Activated B cell treated with CpG ODN at 0.5 μM for 24 hours (primary cell): Measurements from ENCODE around the gene ABAT. TPM values are rescaled to one million over a fixed set of nuclear protein-coding genes. Genes with fewer than 3 reads are reported as not detected.

Source experiments
- ATAC-seq: fragments of 200-7000 bp; cut with Tn5 transposase; one replicate; pipeline ENCODE4 v1.10.0; 2021; ENCODE audit warnings: low read depth, mild to moderate bottlenecking, moderate library complexity
- CTCF ChIA-PET: fragments of 350-600 bp; sonication (Branson Sonifier 250); formaldehyde crosslinking; loops from one replicate; lab custom pipeline; 2021; ENCODE audit warnings: antibody characterized with exemption; lab: Charles Lee
- POLR2A ChIA-PET: fragments of 350-600 bp; sonication (Branson Sonifier 250); formaldehyde crosslinking; loops from one replicate; lab custom pipeline; 2021; ENCODE audit warnings: antibody characterized with exemption; lab: Charles Lee
- DNase-seq: peaks from one replicate; pipeline ENCODE4 v3.0.0; 2022
- H3K27ac Mint-ChIP-seq: one replicate; pipeline ENCODE4 v1.8.0; 2020; ENCODE audit warnings: mixed read lengths
- H3K27me3 Mint-ChIP-seq: one replicate; pipeline ENCODE4 v1.8.0; 2021; ENCODE audit warnings: mixed read lengths
- H3K36me3 Mint-ChIP-seq: one replicate; pipeline ENCODE4 v1.8.0; 2021; ENCODE audit warnings: low read depth, mixed read lengths
- H3K4me1 Mint-ChIP-seq: one replicate; pipeline ENCODE4 v1.8.0; 2021; ENCODE audit warnings: mixed read lengths
- H3K4me3 Mint-ChIP-seq: one replicate; pipeline ENCODE4 v1.8.0; 2020; ENCODE audit warnings: mild to moderate bottlenecking, mixed read lengths
- H3K9me3 Mint-ChIP-seq: one replicate; pipeline ENCODE4 v1.8.0; 2020; ENCODE audit warnings: mixed read lengths
- intact Hi-C: fragments of 100-400 bp; cut with micrococcal nuclease; formaldehyde crosslinking; loops from one replicate; pipeline ENCODE4 v1.15.1; 2024
- total RNA-seq: library from RNA; stranded (reverse); gene quantifications from 2 replicates; pipeline ENCODE4 v1.2.3, GENCODE V29; 2022
- TF ChIP-seq, protein P1 (sequence below): fragments of 200-600 bp; IDR thresholded peaks from one replicate; pipeline ENCODE4 v1.8.0; 2022; ENCODE audit warnings: antibody characterized with exemption, mild to moderate bottlenecking

The ABAT gene
- total RNA-seq, 1 donor from 2014 or later, result 13.2 TPM

DNA sequence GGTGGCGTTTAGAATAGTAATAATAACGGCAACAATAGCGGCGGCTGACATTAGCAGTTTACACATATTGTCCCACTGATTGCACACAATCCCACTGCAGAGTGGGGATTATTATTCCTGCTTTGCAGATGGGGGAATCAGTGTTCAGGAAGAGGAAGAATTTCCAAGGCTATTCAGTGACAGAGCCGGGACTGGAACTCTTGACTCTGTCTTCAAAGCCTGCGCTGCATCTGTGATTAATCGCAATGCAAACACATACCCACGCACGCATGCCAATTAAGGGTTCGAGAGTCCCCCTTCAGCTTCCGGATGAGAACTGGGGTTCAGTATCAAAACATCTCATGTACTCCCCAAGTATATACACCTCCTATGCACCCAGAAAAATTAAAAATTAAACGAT lies 93.9 kb downstream of the ABAT start:
- H3K9me3 Mint-ChIP-seq, result no peaks in the 10 kb centered on the region
- intact Hi-C loops, result no loop called here
- POLR2A ChIA-PET, result no interaction called here
- ATAC-seq (no peak), DNase-seq (no peak)
- H3K36me3 Mint-ChIP-seq, result peaks cover 49% of the 10 kb centered on the region
- H3K4me1 Mint-ChIP-seq, result no peaks in the 10 kb centered on the region
- no peak overlapping the region for H3K4me3 Mint-ChIP-seq
- CTCF ChIA-PET, result no interaction called here
- H3K27me3 Mint-ChIP-seq, result no peaks in the 10 kb centered on the region
- TF ChIP-seq, protein P1, sequence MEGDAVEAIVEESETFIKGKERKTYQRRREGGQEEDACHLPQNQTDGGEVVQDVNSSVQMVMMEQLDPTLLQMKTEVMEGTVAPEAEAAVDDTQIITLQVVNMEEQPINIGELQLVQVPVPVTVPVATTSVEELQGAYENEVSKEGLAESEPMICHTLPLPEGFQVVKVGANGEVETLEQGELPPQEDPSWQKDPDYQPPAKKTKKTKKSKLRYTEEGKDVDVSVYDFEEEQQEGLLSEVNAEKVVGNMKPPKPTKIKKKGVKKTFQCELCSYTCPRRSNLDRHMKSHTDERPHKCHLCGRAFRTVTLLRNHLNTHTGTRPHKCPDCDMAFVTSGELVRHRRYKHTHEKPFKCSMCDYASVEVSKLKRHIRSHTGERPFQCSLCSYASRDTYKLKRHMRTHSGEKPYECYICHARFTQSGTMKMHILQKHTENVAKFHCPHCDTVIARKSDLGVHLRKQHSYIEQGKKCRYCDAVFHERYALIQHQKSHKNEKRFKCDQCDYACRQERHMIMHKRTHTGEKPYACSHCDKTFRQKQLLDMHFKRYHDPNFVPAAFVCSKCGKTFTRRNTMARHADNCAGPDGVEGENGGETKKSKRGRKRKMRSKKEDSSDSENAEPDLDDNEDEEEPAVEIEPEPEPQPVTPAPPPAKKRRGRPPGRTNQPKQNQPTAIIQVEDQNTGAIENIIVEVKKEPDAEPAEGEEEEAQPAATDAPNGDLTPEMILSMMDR, result no peak
- H3K27ac Mint-ChIP-seq, result no peak overlapping the region

DNA sequence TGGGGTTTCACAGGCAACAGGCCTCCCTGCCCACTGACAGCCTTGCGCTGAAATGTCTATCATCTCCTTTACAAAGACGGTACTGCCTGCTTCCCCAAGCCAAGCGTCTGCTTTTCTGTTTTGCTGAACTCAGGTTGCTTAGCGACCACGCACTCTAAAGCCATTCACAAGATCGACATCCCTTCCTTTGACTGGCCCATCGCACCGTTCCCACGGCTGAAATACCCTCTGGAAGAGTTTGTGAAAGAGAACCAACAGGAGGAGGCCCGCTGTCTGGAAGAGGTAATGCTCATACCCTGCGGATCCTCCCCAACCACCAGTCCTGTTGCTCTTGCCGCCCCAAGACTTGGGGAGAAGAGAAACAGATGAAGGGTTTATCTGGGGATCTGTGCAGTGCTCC lies 94.3 kb downstream of the ABAT start:
- H3K27me3 Mint-ChIP-seq, result no peaks in the 10 kb centered on the region
- ChIA-PET POLR2A (no interaction called here), CTCF (no interaction called here)
- no peak overlapping the region for H3K4me3 Mint-ChIP-seq
- H3K9me3 Mint-ChIP-seq, result no peaks in the 10 kb centered on the region
- peaks cover 51% of the 10 kb centered on the region for H3K36me3 Mint-ChIP-seq
- DNase-seq (no peak), ATAC-seq (no peak)
- no peaks in the 10 kb centered on the region for H3K4me1 Mint-ChIP-seq
- intact Hi-C loops, result no loop called here
- H3K27ac Mint-ChIP-seq, result no peak overlapping the region
- TF ChIP-seq, protein P1, result no peak

DNA sequence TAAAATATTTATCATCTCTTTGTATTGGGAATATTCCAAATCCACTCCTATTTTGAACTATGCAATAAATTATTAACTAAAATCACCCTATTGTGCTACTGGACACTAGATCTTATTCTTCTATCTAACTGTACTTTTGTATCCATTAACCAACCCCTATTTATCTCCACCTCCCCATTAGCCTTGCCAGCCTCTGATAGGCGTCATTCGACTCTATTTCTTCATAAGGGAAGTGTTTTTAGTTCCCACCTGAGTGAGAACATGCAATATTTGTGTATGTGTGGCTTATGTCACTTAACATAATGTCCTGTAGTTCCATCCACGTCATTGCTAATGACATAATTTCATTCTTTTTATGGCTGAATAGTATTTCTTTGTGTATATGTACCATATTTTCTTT lies 99.1 kb downstream of the ABAT start:
- no peaks in the 10 kb centered on the region for H3K27me3 Mint-ChIP-seq
- H3K9me3 Mint-ChIP-seq, result no peaks in the 10 kb centered on the region
- CTCF ChIA-PET, result no interaction called here
- TF ChIP-seq, protein P1, result no peak
- POLR2A ChIA-PET, result no interaction called here
- no peak overlapping the region for H3K27ac Mint-ChIP-seq
- H3K36me3 Mint-ChIP-seq, result peaks cover 66% of the 10 kb centered on the region
- intact Hi-C loops, result no loop called here
- no peak for ATAC-seq
- no peaks in the 10 kb centered on the region for H3K4me1 Mint-ChIP-seq
- DNase-seq, result no peak
- H3K4me3 Mint-ChIP-seq, result no peak overlapping the region

DNA sequence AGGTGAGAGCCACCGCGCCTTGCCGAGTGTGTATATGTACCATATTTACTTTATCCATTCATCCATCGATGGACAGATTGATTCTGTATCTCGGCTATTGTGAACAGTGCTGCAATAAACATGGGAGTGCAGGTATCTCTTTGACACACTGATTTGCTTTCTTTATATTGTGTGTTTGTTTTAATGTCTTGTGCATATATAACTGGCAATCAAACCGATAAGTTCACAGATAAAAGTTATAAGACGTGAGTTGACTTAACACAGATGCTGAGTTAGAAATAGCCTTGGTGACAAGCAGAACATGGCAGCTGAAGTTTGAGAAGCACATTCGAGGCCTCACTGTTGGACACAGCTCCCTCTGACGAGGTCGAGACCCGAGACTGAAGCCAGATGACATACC lies 99.8 kb downstream of the ABAT start:
- H3K4me1 Mint-ChIP-seq, result no peaks in the 10 kb centered on the region
- H3K27me3 Mint-ChIP-seq, result no peaks in the 10 kb centered on the region
- ChIA-PET CTCF (no interaction called here), POLR2A (no interaction called here)
- TF ChIP-seq, protein P1, result no peak
- no peak for ATAC-seq
- H3K27ac Mint-ChIP-seq, result no peak overlapping the region
- intact Hi-C loops, result no loop called here
- H3K36me3 Mint-ChIP-seq, result peaks cover 62% of the 10 kb centered on the region
- H3K9me3 Mint-ChIP-seq, result no peaks in the 10 kb centered on the region
- no peak overlapping the region for H3K4me3 Mint-ChIP-seq
- no peak for DNase-seq

DNA sequence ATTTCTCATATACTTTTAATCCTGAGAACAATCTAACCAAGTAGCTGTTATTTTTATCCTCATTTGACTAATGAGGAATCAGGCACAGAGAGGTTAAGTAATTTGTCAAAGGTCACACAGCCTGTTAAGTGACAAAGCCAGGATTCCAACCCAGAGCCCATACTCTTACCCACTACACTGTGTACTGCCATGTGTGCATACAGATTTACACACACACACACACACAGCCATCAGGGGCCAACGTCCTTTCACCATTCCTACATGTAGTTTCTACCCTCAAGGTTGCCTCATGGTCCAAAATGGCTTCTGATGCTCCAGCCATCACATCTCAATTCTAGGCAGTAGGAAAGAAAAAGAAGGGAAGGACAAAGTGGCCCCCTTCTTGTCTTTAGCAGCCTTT lies 100.9 kb downstream of the ABAT start:
- TF ChIP-seq, protein P1, result no peak
- peaks cover 66% of the 10 kb centered on the region for H3K36me3 Mint-ChIP-seq
- no peaks in the 10 kb centered on the region for H3K4me1 Mint-ChIP-seq
- H3K9me3 Mint-ChIP-seq, result no peaks in the 10 kb centered on the region
- ATAC-seq, result no peak
- intact Hi-C loops, result no loop called here
- no peak for DNase-seq
- ChIA-PET CTCF (no interaction called here), POLR2A (no interaction called here)
- H3K27ac Mint-ChIP-seq, result no peak overlapping the region
- H3K27me3 Mint-ChIP-seq, result no peaks in the 10 kb centered on the region
- no peak overlapping the region for H3K4me3 Mint-ChIP-seq
